HCT116 (cell line): ENCODE measurements around the gene INCENP. TPM values are rescaled to one million over a fixed set of nuclear protein-coding genes. Genes with fewer than 3 reads are reported as not detected.
A peak's percentile ranks its signal among the peaks of the same experiment; 100 is the strongest.

Experiments used
- ATAC-seq: fragments of 200-7000 bp; cut with Tn5 transposase; 2 replicates; pipeline ENCODE4 v1.9.1; 2020; ENCODE audit warnings: mild to moderate bottlenecking, moderate library complexity
- BruUV-seq: library from RNA; stranded (reverse); fragments of 400-500 nt; replicated peaks from 2 replicates; lab custom pipeline; 2021; lab: Mats Ljungman, UMichigan
- CTCF ChIA-PET: fragments of 300-600 bp; sonication (Branson Sonifier 250); formaldehyde crosslinking; loops from one replicate; lab custom pipeline; 2021; ENCODE audit warnings: antibody characterized with exemption; lab: Charles Lee
- POLR2A ChIA-PET: fragments of 300-600, 350-600 bp; sonication (Branson Sonifier 250); formaldehyde crosslinking; loops from one replicate; lab custom pipeline; 2021; ENCODE audit warnings: antibody characterized with exemption; lab: Charles Lee
- RAD21 ChIA-PET, 2 experiments: fragments of 300-600 bp; sonication (Branson Sonifier 250); formaldehyde crosslinking; loops; one replicate each; lab custom pipeline; 2023; ENCODE audit warnings: low total read pairs in 2 of 2; ENCODE audit not compliant: uncharacterized antibody in 2 of 2, unreplicated experiment in 2 of 2, low non-redundant PET in 1 of 2; lab: Charles Lee
- DNase-seq: peaks from one replicate; pipeline ENCODE4 v3.0.0-alpha.2; 2010; ENCODE audit warnings: low read depth, low spot score
- H2AFZ ChIP-seq: fragments of 200-600 bp; shearing (Covaris generic), sonication (generic); 2 replicates; pipeline ENCODE4 v1.6.1; 2017; ENCODE audit warnings: low read depth, mixed run types, mixed read lengths, antibody characterized with exemption, low read length; ENCODE audit not compliant: poor library complexity, severe bottlenecking
- H3K27ac ChIP-seq: 2 replicates; pipeline ENCODE4 v1.5.1; 2012; ENCODE audit warnings: low read depth, low read length
- H3K27me3 ChIP-seq: fragments of 200-600 bp; sonication (generic); 2 replicates; pipeline ENCODE4 v1.6.1; 2016; ENCODE audit warnings: mixed run types, low read length, mixed read lengths; ENCODE audit not compliant: insufficient read depth
- H3K36me3 ChIP-seq, 2 experiments: fragments of 200-500 bp in 1 of 2; fragments of 200-600 bp in 1 of 2; sonication (Bioruptor generic) in 1 of 2; sonication (generic) in 1 of 2; 2 replicates each; pipeline versions ENCODE4 v1.5.1 to v1.6.1; 2014 to 2016; ENCODE audit warnings: low read length in 2 of 2, inconsistent platforms in 1 of 2, mixed read lengths in 1 of 2, mixed run types in 1 of 2; ENCODE audit not compliant: insufficient read depth in 2 of 2, control insufficient read depth in 1 of 2
- H3K4me1 ChIP-seq, 2 experiments: fragments of 200-600 bp in 1 of 2; sonication (generic) in 1 of 2; 2 replicates each; pipeline versions ENCODE4 v1.5.1 to v1.6.1; 2012 to 2017; ENCODE audit warnings: low read length in 2 of 2, inconsistent platforms in 1 of 2, mild to moderate bottlenecking in 1 of 2, mixed read lengths in 1 of 2, mixed run types in 1 of 2, moderate library complexity in 1 of 2; ENCODE audit not compliant: insufficient read depth in 2 of 2, control insufficient read depth in 1 of 2
- H3K4me2 ChIP-seq: fragments of 200-600 bp; sonication (generic); 2 replicates; pipeline ENCODE4 v1.6.1; 2017; ENCODE audit warnings: mixed run types, low read length, mixed read lengths
- H3K4me3 ChIP-seq, 2 experiments: fragments of 200-600 bp in 1 of 2; sonication (generic) in 1 of 2; replicated peaks in 1 of 2; 2 replicates each; pipeline ENCODE4 v1.5.1; 2011 to 2016; ENCODE audit warnings: low read length in 2 of 2, control low read depth in 1 of 2, low read depth in 1 of 2, mild to moderate bottlenecking in 1 of 2, mixed read lengths in 1 of 2, mixed run types in 1 of 2
- H3K79me2 ChIP-seq: fragments of 200-600 bp; sonication (generic); 2 replicates; pipeline ENCODE4 v1.6.1; 2017; ENCODE audit warnings: mild to moderate bottlenecking, mixed run types, low read length, moderate library complexity, mixed read lengths; ENCODE audit not compliant: insufficient read depth
- H3K9ac ChIP-seq: fragments of 200-600 bp; sonication (generic); 2 replicates; pipeline ENCODE4 v1.6.1; 2016; ENCODE audit warnings: low read length, mixed read lengths
- H3K9me2 ChIP-seq: fragments of 200-600 bp; sonication (generic), shearing (Covaris generic); 2 replicates; pipeline ENCODE4 v1.6.1; 2017; ENCODE audit warnings: mixed run types, mild to moderate bottlenecking, moderate library complexity; ENCODE audit not compliant: insufficient read depth
- H3K9me3 ChIP-seq, 2 experiments: fragments of 200-500 bp in 1 of 2; fragments of 200-600 bp in 1 of 2; sonication (Bioruptor generic) in 1 of 2; sonication (generic) in 1 of 2; 2 replicates each; pipeline ENCODE4 v1.6.1; 2014 to 2017; ENCODE audit warnings: low read length in 2 of 2, mixed read lengths in 2 of 2, inconsistent platforms in 1 of 2, low read depth in 1 of 2, mild to moderate bottlenecking in 1 of 2, mixed run types in 1 of 2, moderate library complexity in 1 of 2; ENCODE audit not compliant: control insufficient read depth in 1 of 2, insufficient read depth in 1 of 2
- H4K20me1 ChIP-seq: fragments of 200-600 bp; sonication (generic), shearing (Covaris generic); 2 replicates; pipeline ENCODE4 v1.6.1; 2017; ENCODE audit warnings: mixed run types, mild to moderate bottlenecking, moderate library complexity; ENCODE audit not compliant: insufficient read depth
- CBX3 ChIP-seq: IDR thresholded peaks from 2 replicates; pipeline ENCODE4 v1.6.1; 2012; ENCODE audit warnings: low read depth
- CEBPB ChIP-seq: IDR thresholded peaks from 2 replicates; pipeline ENCODE4 v1.6.1; 2012; ENCODE audit warnings: low read depth
- ELF1 ChIP-seq: IDR thresholded peaks from 2 replicates; pipeline ENCODE4 v1.6.1; 2012; ENCODE audit warnings: low read depth, borderline replicate concordance
- EZH2phosphoT487 ChIP-seq: fragments of 200-600 bp; IDR thresholded peaks from 2 replicates; pipeline ENCODE4 v1.6.1; 2018; ENCODE audit warnings: antibody characterized with exemption, borderline replicate concordance
- JUND ChIP-seq: IDR thresholded peaks from 2 replicates; pipeline ENCODE4 v1.6.1; 2012
- MAX ChIP-seq: IDR thresholded peaks from 2 replicates; pipeline ENCODE4 v1.6.1; 2012
- SP1 ChIP-seq: IDR thresholded peaks from 2 replicates; pipeline ENCODE4 v1.6.1; 2012; ENCODE audit warnings: low read depth
- TCF7L2 ChIP-seq: IDR thresholded peaks from 2 replicates; pipeline ENCODE4 v1.7.0; 2011; ENCODE audit warnings: borderline replicate concordance, inconsistent platforms; ENCODE audit not compliant: insufficient read depth, insufficient read length; ENCODE audit errors: extremely low read depth
- YY1 ChIP-seq: IDR thresholded peaks from 2 replicates; pipeline ENCODE4 v1.6.1; 2011; ENCODE audit warnings: low read length, low read depth, moderate library complexity, mild to moderate bottlenecking; ENCODE audit not compliant: insufficient replicate concordance; ENCODE audit errors: extremely low read depth
- intact Hi-C: fragments of 100-400 bp; cut with micrococcal nuclease; formaldehyde crosslinking; loops from 2 replicates; pipeline ENCODE4 v1.10.0; 2022
- total RNA-seq: library from RNA; stranded (reverse); gene quantifications from one replicate; pipeline ENCODE4 v1.2.1, GENCODE V29; 2021; ENCODE audit not compliant: unreplicated experiment
- TF ChIP-seq, protein P1 (sequence below), 3 experiments: fragments of 200-600 bp in 1 of 3; sonication (generic) in 1 of 3; IDR thresholded peaks in 2 of 3; conservative IDR thresholded peaks in 1 of 3; 2 replicates each; pipeline ENCODE4 v1.5.1; 2012 to 2017; ENCODE audit warnings: low read depth in 2 of 3, low read length in 2 of 3, antibody characterized with exemption in 1 of 3, borderline replicate concordance in 1 of 3, control low read depth in 1 of 3, mild to moderate bottlenecking in 1 of 3, mixed read lengths in 1 of 3, mixed run types in 1 of 3, moderate library complexity in 1 of 3; ENCODE audit not compliant: insufficient read depth in 1 of 3
- TF ChIP-seq, protein P2 (sequence below): IDR thresholded peaks from 2 replicates; pipeline ENCODE4 v1.6.1; 2011; ENCODE audit warnings: mild to moderate bottlenecking, low read length, moderate library complexity; ENCODE audit not compliant: insufficient replicate concordance; ENCODE audit errors: extremely low read depth

INCENP gene
- total RNA-seq, 1 experiment from 2014 or later: 118 TPM

DNA sequence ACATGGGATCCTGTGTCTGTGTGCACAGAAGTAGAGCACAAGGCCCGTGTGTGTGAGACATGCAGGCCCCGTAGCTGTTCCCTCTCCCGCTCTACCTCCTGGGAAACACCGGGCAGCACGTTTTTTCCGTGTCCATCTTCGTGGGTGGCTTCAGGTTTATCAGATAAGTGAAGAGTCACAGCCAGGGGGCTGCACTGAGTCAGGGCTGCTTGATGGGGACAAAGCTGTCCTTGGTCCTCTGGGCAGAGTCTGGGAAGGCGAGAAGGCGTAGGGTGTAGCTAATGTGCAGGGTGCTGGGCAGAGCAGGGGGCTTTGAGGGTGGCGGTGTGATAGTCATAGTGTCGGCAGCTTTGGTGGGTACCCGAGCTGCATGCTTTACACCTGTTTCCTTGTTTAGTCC is 23.7 kb downstream of the INCENP start:
- no peaks in the 10 kb centered on the region for H3K4me1 ChIP-seq
- BruUV-seq: no TSS peak
- no peaks in the 10 kb centered on the region for H3K9me3 ChIP-seq
- ATAC-seq (no peak), DNase-seq (no peak)
- no peak overlapping the region for H3K4me3 ChIP-seq
- TF ChIP-seq EZH2phosphoT487: no peak
- TF ChIP-seq, protein P1, sequence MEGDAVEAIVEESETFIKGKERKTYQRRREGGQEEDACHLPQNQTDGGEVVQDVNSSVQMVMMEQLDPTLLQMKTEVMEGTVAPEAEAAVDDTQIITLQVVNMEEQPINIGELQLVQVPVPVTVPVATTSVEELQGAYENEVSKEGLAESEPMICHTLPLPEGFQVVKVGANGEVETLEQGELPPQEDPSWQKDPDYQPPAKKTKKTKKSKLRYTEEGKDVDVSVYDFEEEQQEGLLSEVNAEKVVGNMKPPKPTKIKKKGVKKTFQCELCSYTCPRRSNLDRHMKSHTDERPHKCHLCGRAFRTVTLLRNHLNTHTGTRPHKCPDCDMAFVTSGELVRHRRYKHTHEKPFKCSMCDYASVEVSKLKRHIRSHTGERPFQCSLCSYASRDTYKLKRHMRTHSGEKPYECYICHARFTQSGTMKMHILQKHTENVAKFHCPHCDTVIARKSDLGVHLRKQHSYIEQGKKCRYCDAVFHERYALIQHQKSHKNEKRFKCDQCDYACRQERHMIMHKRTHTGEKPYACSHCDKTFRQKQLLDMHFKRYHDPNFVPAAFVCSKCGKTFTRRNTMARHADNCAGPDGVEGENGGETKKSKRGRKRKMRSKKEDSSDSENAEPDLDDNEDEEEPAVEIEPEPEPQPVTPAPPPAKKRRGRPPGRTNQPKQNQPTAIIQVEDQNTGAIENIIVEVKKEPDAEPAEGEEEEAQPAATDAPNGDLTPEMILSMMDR (IDR thresholded peaks at IDR 0.05 in 2 of 3, conservative IDR thresholded peaks at IDR 0.05 in 1 of 3; ENCODE audit: borderline replicate concordance in 1 of 3, insufficient read depth in 1 of 3, low read depth in 2 of 3, low read length in 2 of 3): 0 out of 6 replicates have a peak, but pooled peaks of 1 of the 3 experiments have one; percentile 6
- intact Hi-C loops: no loop called here
- no peaks in the 10 kb centered on the region for H4K20me1 ChIP-seq
- CTCF ChIA-PET: no interaction called here
- RAD21 ChIA-PET: no interaction called here
- H3K27ac ChIP-seq: no peak overlapping the region
- H3K36me3 ChIP-seq: peaks cover 53 to 62% of the 10 kb centered on the region in 2 experiments; a peak in 3 of 4 replicates
- POLR2A ChIA-PET: no interaction called here
- no peak overlapping the region for H3K4me2 ChIP-seq
- no peak overlapping the region for H2AFZ ChIP-seq
- H3K9me2 ChIP-seq: no peaks in the 10 kb centered on the region
- H3K79me2 ChIP-seq: no peaks in the 10 kb centered on the region
- no peaks in the 10 kb centered on the region for H3K27me3 ChIP-seq
- no peak overlapping the region for H3K9ac ChIP-seq

DNA sequence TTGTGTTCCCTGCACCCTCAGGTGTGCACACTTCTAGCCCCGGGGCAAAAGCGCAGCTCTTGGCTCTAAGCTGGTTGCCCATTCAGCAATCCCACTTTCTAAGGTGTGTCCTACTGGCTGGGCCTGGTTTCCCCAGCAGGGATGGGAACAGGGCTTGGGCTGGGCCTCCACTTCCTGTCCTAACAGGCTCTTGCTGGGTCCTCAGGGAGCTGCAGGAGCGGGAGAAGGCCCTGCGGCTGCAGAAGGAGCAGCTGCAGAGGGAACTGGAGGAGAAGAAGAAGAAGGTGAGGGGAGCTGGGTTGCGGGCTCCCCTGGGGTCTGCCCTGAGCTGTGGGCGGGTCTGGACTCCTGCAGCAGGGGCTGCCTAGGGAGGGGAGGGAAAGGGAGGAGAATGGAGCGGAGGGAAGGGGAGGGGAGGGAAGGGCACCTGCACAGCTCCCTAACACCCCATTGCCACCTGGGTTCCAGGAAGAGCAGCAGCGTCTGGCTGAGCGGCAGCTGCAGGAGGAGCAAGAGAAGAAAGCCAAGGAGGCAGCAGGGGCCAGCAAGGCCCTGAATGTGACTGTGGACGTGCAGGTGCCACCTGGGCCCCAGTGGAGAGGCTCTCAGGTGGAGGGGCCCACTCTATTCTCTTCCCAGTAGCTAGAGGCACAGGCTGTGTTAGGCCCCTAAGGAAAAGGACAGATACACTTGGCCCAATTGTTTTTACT is 24.6 kb downstream of the INCENP start:
- Histone ChIP-seq H3K4me1 (no peaks in the 10 kb centered on the region), H3K36me3 (peaks cover 49 to 57% of the 10 kb centered on the region in 2 experiments; a peak in 3 of 4 replicates), H3K9me3 (no peaks in the 10 kb centered on the region), H3K9ac (no peak overlapping the region), H3K79me2 (no peaks in the 10 kb centered on the region), H3K9me2 (no peaks in the 10 kb centered on the region), H2AFZ (no peak overlapping the region), H3K27ac (no peak overlapping the region), H4K20me1 (no peaks in the 10 kb centered on the region), H3K27me3 (no peaks in the 10 kb centered on the region), H3K4me3 (no peak overlapping the region), H3K4me2 (no peak overlapping the region)
- intact Hi-C loops: no loop called here
- ChIA-PET RAD21 (no interaction called here), POLR2A (no interaction called here), CTCF (no interaction called here)
- DNase-seq (no peak), ATAC-seq (no peak)
- TF ChIP-seq MAX (no peak), YY1 (no peak), TCF7L2 (no peak), SP1 (no peak), ELF1 (no peak), JUND (no peak), CBX3 (no peak), CEBPB (no peak)
- TF ChIP-seq, protein P2, sequence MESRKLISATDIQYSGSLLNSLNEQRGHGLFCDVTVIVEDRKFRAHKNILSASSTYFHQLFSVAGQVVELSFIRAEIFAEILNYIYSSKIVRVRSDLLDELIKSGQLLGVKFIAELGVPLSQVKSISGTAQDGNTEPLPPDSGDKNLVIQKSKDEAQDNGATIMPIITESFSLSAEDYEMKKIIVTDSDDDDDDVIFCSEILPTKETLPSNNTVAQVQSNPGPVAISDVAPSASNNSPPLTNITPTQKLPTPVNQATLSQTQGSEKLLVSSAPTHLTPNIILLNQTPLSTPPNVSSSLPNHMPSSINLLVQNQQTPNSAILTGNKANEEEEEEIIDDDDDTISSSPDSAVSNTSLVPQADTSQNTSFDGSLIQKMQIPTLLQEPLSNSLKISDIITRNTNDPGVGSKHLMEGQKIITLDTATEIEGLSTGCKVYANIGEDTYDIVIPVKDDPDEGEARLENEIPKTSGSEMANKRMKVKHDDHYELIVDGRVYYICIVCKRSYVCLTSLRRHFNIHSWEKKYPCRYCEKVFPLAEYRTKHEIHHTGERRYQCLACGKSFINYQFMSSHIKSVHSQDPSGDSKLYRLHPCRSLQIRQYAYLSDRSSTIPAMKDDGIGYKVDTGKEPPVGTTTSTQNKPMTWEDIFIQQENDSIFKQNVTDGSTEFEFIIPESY: no peak
- TF ChIP-seq, protein P1 (IDR thresholded peaks at IDR 0.05 in 2 of 3, conservative IDR thresholded peaks at IDR 0.05 in 1 of 3; ENCODE audit: borderline replicate concordance in 1 of 3, insufficient read depth in 1 of 3, low read depth in 2 of 3, low read length in 2 of 3): no peak
- BruUV-seq: no TSS peak
